WERI-Rb-1 (cell line): ENCODE data around the gene OR8S1.

Experiments
- DNase-seq: peaks from one replicate; pipeline ENCODE4 v3.0.0-alpha.2; 2020
- H3K27ac ChIP-seq: fragments of 250-450 bp; sonication (Bioruptor Pico); 2 replicates; pipeline ENCODE4 v1.5.1; 2020; ENCODE audit warnings: mild to moderate bottlenecking, moderate library complexity
- H3K27me3 ChIP-seq: fragments of 250-450 bp; sonication (Bioruptor Pico); 2 replicates; pipeline ENCODE4 v1.5.1; 2021; ENCODE audit warnings: mild to moderate bottlenecking, low read depth, moderate library complexity; ENCODE audit not compliant: insufficient read depth, severe bottlenecking
- H3K36me3 ChIP-seq: fragments of 250-450 bp; sonication (Bioruptor Pico); 2 replicates; pipeline ENCODE4 v1.5.1; 2020; ENCODE audit warnings: mild to moderate bottlenecking, moderate library complexity
- H3K4me3 ChIP-seq: 2 replicates; pipeline ENCODE4 v1.5.1; 2011; ENCODE audit warnings: low read depth, mild to moderate bottlenecking, control low read depth, low read length
- H3K9me3 ChIP-seq: fragments of 250-450 bp; sonication (Bioruptor Pico); 2 replicates; pipeline ENCODE4 v1.5.1; 2021; ENCODE audit warnings: mild to moderate bottlenecking, moderate library complexity; ENCODE audit not compliant: severe bottlenecking
- TF ChIP-seq, protein P1 (sequence below): IDR thresholded peaks from 2 replicates; pipeline ENCODE4 v1.5.1; 2011; ENCODE audit warnings: low read depth, mild to moderate bottlenecking, control low read depth, inconsistent platforms, low read length

Gene OR8S1, protein sequence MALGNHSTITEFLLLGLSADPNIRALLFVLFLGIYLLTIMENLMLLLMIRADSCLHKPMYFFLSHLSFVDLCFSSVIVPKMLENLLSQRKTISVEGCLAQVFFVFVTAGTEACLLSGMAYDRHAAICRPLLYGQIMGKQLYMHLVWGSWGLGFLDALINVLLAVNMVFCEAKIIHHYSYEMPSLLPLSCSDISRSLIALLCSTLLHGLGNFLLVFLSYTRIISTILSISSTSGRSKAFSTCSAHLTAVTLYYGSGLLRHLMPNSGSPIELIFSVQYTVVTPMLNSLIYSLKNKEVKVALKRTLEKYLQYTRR

DNA sequence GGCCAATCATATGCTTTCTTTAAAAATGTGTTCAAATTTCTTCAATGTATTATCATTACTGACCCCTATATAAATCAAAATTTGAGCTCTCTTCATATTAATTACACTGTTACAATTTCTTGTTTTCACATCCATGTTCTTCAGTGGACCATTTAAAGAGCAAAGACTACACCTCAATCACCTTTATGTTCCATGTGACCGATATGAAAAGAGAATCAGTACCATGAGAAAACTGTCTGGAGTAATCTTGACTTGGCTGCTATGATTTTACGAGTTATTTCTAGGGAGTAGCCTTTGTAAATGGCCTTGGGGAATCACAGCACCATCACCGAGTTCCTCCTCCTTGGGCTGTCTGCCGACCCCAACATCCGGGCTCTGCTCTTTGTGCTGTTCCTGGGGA is at the start of gene OR8S1:
OR8S1 (plus strand) TSS at position 301 of the 400 bp plus-strand sequence; CDS start at position 301, 0 bp downstream.
- Histone ChIP-seq H3K27me3 (peaks cover 53% of the 10 kb centered on the region), H3K36me3 (no peaks in the 10 kb centered on the region), H3K9me3 (peaks cover 4% of the 10 kb centered on the region), H3K4me3 (no peak within 1 kb of the TSS), H3K27ac (no peak within 1 kb of the TSS)
- TF ChIP-seq, protein P1, sequence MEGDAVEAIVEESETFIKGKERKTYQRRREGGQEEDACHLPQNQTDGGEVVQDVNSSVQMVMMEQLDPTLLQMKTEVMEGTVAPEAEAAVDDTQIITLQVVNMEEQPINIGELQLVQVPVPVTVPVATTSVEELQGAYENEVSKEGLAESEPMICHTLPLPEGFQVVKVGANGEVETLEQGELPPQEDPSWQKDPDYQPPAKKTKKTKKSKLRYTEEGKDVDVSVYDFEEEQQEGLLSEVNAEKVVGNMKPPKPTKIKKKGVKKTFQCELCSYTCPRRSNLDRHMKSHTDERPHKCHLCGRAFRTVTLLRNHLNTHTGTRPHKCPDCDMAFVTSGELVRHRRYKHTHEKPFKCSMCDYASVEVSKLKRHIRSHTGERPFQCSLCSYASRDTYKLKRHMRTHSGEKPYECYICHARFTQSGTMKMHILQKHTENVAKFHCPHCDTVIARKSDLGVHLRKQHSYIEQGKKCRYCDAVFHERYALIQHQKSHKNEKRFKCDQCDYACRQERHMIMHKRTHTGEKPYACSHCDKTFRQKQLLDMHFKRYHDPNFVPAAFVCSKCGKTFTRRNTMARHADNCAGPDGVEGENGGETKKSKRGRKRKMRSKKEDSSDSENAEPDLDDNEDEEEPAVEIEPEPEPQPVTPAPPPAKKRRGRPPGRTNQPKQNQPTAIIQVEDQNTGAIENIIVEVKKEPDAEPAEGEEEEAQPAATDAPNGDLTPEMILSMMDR: no peak
- DNase-seq: no peak

DNA sequence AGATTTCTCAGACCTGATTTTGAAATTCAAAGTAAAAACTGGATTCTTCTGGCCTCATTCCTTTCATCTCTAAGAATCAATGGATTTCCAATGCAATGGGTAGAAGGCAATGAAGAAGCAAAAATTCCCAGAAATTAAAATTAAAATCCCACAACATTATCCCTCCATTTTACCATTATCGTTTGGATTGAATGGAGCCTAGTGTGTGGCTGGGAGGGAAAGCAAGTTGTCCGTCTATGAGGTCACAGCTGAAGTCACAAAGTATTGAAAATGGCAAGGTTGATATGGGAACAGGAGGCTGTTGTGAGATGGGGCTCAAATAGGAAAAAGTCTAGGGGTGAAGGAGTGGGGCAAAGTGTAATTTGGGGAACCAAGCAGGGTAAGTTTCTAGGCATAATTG is 43.2 kb upstream of the OR8S1 start, which contains the start of gene C12orf54:
C12orf54 (plus strand) TSS at position 301 of the 400 bp plus-strand sequence. CDS start 799 bp downstream, outside the sequence.
- peaks cover 33% of the 10 kb centered on the region for H3K27me3 ChIP-seq
- TF ChIP-seq, protein P1: no peak

DNA sequence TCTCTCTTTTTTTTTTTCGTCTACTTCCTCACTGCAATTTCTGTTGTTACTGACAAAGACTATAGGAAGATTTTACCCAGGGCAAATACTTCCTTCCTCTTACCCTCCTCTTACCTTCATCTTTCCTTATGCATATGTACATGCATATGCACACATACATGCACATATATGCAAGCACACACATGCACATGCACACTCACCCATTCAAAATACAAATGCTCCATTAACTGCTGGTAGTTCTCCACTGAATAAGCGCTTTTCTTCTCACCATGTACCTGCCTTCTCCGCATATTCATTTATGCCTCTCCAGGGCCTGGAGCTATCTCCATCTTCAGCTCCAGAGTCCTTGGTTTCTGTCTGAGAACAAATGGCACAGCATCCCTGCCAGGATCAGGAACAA is 42.5 kb upstream of the OR8S1 start:
- no peaks in the 10 kb centered on the region for H3K9me3 ChIP-seq
- H3K27ac ChIP-seq: no peak overlapping the region
- no peaks in the 10 kb centered on the region for H3K36me3 ChIP-seq
- no peak for DNase-seq
- H3K4me3 ChIP-seq: no peak overlapping the region
- TF ChIP-seq, protein P1: no peak
- peaks cover 40% of the 10 kb centered on the region for H3K27me3 ChIP-seq

More for the DNA sequence above, 43.2 kb upstream of the OR8S1 start, which contains the start of gene C12orf54:
- Histone ChIP-seq H3K9me3 (no peaks in the 10 kb centered on the region), H3K36me3 (no peaks in the 10 kb centered on the region), H3K4me3 (no peak within 1 kb of the TSS), H3K27ac (no peak within 1 kb of the TSS)
- DNase-seq: no peak

DNA sequence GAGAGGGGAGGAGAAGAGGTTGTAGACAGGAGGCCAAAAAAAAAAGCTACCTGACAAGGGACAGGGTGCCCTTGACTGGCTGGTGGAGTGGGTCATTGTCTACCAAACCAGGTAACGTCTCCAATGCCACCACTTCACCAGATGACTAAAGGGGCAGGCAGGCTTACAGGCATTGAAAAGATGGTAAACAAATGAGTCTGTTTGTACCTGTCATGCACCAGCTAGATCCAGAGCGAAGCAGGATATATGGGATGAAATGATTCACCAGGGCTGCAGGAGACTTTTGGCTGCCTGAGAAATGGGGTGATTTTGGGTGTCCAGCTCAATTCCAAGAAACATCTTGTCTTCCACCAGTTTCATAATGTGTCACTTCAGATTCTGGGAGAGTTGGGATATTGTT is 39.2 kb upstream of the OR8S1 start:
- no peak for DNase-seq
- Histone ChIP-seq H3K27me3 (peaks cover 65% of the 10 kb centered on the region), H3K4me3 (no peak overlapping the region), H3K27ac (no peak overlapping the region), H3K36me3 (no peaks in the 10 kb centered on the region), H3K9me3 (no peaks in the 10 kb centered on the region)
- TF ChIP-seq, protein P1: no peak

DNA sequence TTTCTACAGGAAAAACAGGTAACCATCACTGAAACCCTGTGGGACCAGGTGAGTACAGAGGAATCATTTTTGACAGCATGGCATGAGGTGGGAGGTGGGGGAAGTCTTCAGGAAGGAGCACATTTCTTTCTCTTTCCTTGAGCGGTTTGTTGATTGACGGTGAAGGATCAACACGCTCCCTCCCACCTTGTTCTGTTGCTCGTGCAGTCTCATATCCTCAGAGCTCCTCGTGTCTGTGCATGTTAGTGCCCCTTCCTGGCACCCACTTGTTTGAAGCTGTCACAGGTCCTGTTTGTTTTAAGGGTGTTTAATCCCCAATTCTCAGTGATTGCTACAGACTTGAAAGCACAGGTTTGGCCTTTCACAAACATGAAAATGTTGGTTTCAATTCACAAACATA is 38.8 kb upstream of the OR8S1 start:
- DNase-seq: no peak
- no peak overlapping the region for H3K4me3 ChIP-seq
- H3K27me3 ChIP-seq: peaks cover 65% of the 10 kb centered on the region
- H3K27ac ChIP-seq: no peak overlapping the region
- no peaks in the 10 kb centered on the region for H3K36me3 ChIP-seq
- TF ChIP-seq, protein P1: no peak
- no peaks in the 10 kb centered on the region for H3K9me3 ChIP-seq
